ENCODE measurements around the gene DHRS2. TPM values are rescaled to one million over a fixed set of nuclear protein-coding genes. Genes with fewer than 3 reads are reported as not detected.

DHRS2 gene
- total and polyA plus RNA-seq, 2 of the 13 experiments (the other 11 are each of a cell fraction or from before 2014, with no cell fraction given): 1,621 to 3,021 TPM

DNA sequence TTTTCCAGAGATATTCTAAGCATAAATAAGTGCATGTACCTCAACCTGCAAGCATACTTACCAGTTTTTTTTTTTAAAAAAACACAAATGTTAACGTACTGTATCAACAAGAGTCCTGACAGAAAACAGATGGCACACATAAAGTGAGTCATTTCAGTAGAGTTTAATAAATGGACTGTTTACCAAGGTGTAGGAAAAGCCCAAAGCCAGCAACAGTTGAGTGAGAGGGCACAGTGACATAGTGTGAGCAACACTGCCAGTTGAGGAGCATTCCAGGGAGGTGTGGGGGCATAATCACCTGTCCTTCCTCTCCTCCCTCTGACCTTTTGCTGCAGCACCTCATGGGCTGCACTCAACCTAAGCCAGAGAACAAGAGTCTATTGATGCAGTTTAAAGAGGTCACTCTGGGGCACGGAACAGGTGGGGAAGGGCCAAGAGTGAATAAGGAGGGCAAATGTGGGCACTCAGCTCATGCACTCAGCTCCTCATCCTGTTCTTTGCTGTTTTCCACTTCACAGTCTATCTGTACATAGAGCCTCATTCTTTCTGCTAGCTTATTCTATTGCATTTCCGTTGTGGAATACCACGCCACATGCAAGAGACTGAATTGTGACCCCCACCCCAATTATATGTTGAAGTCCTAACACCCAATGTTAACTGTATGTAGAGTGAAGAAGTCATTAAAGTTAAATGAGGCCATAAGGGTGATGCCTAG lies 29.3 kb downstream of the DHRS2 start (continued):
- TF ChIP-seq GMEB1 (CRISPR knock-in tag; IDR thresholded peaks at IDR 0.05; ENCODE audit: borderline replicate concordance) (no peak), JUN (CRISPR knock-in tag; IDR thresholded peaks at IDR 0.05) (0 out of 2 replicates have a peak, but pooled peaks have one; percentile 24), ZNF775 (CRISPR knock-in tag; IDR thresholded peaks at IDR 0.05; ENCODE audit: borderline replicate concordance) (no peak)

- Histone ChIP-seq H3K9me3 (ENCODE audit: low read length) (no peaks in the 10 kb centered on the region), H3K79me2 (ENCODE audit: insufficient read depth, low read length) (no peaks in the 10 kb centered on the region), H3K4me3 (replicated peaks in 1 of 3; ENCODE audit: insufficient read depth in 1 of 3, low read depth in 2 of 3, low read length in 3 of 3) (no peak overlapping the region), H3K36me3 (replicated peaks in 1 of 2; ENCODE audit: control insufficient read depth in 1 of 2, insufficient read depth in 2 of 2, low read length in 2 of 2) (no peaks in the 10 kb centered on the region), H3K27ac (ENCODE audit: extremely low read length, insufficient read depth, low read length) (no peak overlapping the region), H3K4me1 (ENCODE audit: insufficient read depth, low read length) (peaks cover 22% of the 10 kb centered on the region), H3K9ac (ENCODE audit: insufficient read depth, low read depth, low read length) (no peak overlapping the region), H3K27me3 (ENCODE audit: control insufficient read depth in 1 of 2, insufficient read depth in 2 of 2, low read length in 2 of 2) (peaks cover 0 to under 1% of the 10 kb centered on the region in 2 experiments; a peak in 2 of 5 replicates), H3K4me2 (ENCODE audit: low read depth, low read length) (peak overlapping the region; percentile 5; the same call in 1 of the 2 replicates), H2AFZ (ENCODE audit: low read length) (no peak overlapping the region), H4K20me1 (ENCODE audit: insufficient read depth, low read length) (no peaks in the 10 kb centered on the region)
- ChIA-PET CTCF (ENCODE audit: low intra/inter-chr PET ratio, low total read pairs) (interaction anchor here (2.4 to 3.1 kb wide), 2 partner anchors 243 to 263 kb away, joined by 25 to 63 read pairs; no protein-coding TSS in a partner anchor), POLR2A (interaction anchor here (1.3 to 1.8 kb wide), 3 partner anchors 23 to 28 kb away, joined by 4 to 8 read pairs (median 5); no protein-coding TSS in a partner anchor)
- ATAC-seq (no peak), FAIRE-seq (no peak), DNase-seq (ENCODE audit: low spot score) (no peak)
- no TSS peak for BruUV-seq (replicated peaks)
- intact Hi-C loops (cut with micrococcal nuclease; ENCODE audit: unreplicated experiment): no loop called here
- in situ Hi-C loops (cut with HindIII; ENCODE audit: extremely low pct_ligation_motif_present, low pct_unique_long_range_greater_than_20kb): loop anchor here (5.0 kb wide), 1 partner anchor 245 kb away; no protein-coding TSS in a partner anchor
- WGBS (ENCODE audit: low lambda C conversion rate): 4% methylated on average over 3 of the region's 3 CpGs
- no peak for TF ChIP-seq HMG20B (CRISPR knock-in tag; conservative IDR thresholded peaks at IDR 0.05)
- 0 out of 2 replicates have a peak, but pooled peaks have one; percentile 5 for TF ChIP-seq GABPA (IDR thresholded peaks at IDR 0.05; ENCODE audit: low read depth, low read length)
- TF ChIP-seq GABPA (CRISPR knock-in tag; IDR thresholded peaks at IDR 0.05; ENCODE audit: low read depth): no peak
- no peak for TF ChIP-seq CEBPG (CRISPR knock-in tag; IDR thresholded peaks at IDR 0.05)
- peak; percentile 55; the same call in 1 of the 2 replicates for TF ChIP-seq ZNF788 (CRISPR knock-in tag; IDR thresholded peaks at IDR 0.05; ENCODE audit: borderline replicate concordance)
- peak; percentile 59; the same call in 1 of the 2 replicates for TF ChIP-seq ZNF263 (CRISPR knock-in tag; IDR thresholded peaks at IDR 0.05)
- no peak for TF ChIP-seq ZNF34 (CRISPR knock-in tag; IDR thresholded peaks at IDR 0.05; ENCODE audit: borderline replicate concordance)
- no peak for TF ChIP-seq ZNF724P (CRISPR knock-in tag; IDR thresholded peaks at IDR 0.05; ENCODE audit: borderline replicate concordance)
- TF ChIP-seq NR2F1 (CRISPR knock-in tag; IDR thresholded peaks at IDR 0.05): 0 out of 4 replicates have a peak, but pooled peaks of 1 of the 2 experiments have one; percentile 10
- no peak for TF ChIP-seq NR1H2 (CRISPR knock-in tag; IDR thresholded peaks at IDR 0.05; ENCODE audit: borderline replicate concordance, low read depth)
- no peak for TF ChIP-seq SRY (CRISPR knock-in tag; IDR thresholded peaks at IDR 0.05)
- 0 out of 2 replicates have a peak, but pooled peaks have one; percentile 5 for TF ChIP-seq WIZ (CRISPR knock-in tag; IDR thresholded peaks at IDR 0.05)
- no peak for TF ChIP-seq JUNB (CRISPR knock-in tag; IDR thresholded peaks at IDR 0.05; ENCODE audit: borderline replicate concordance)
- TF ChIP-seq ZNF484 (CRISPR knock-in tag; IDR thresholded peaks at IDR 0.05; ENCODE audit: borderline replicate concordance, low read depth): no peak
- no peak for TF ChIP-seq CTCF (CRISPR knock-in tag; IDR thresholded peaks at IDR 0.05)
Observed at GRCh38 chr14:23667134-23667533, 31.0 kb downstream of the DHRS2 start.

Data from HepG2 (cell line).